Panc1 (cell line): ENCODE measurements around the gene METTL15. TPM values are rescaled to one million over a fixed set of nuclear protein-coding genes. Genes with fewer than 3 reads are reported as not detected.

Experiments used
- ATAC-seq: fragments of 200-7000 bp; cut with Tn5 transposase; 2 replicates; pipeline ENCODE4 v1.9.1; 2020; ENCODE audit warnings: mild to moderate bottlenecking, moderate library complexity
- BruUV-seq: library from RNA; stranded (reverse); fragments of 400-500 nt; replicated peaks from 2 replicates; lab custom pipeline; 2021; lab: Mats Ljungman, UMichigan
- CTCF ChIA-PET: fragments of 300-600 bp; sonication (Branson Sonifier 250); formaldehyde crosslinking; loops from one replicate; lab custom pipeline; 2022; ENCODE audit warnings: antibody characterized with exemption; lab: Charles Lee
- POLR2A ChIA-PET: fragments of 300-600 bp; sonication (Branson Sonifier 250); formaldehyde crosslinking; loops from one replicate; lab custom pipeline; 2022; ENCODE audit warnings: antibody characterized with exemption; lab: Charles Lee
- DNase-seq: peaks from one replicate; pipeline ENCODE4 v3.0.0-alpha.2; 2010; ENCODE audit warnings: low read depth, low spot score
- H3K27ac ChIP-seq: 2 replicates; pipeline ENCODE4 v1.5.1; 2011; ENCODE audit warnings: mild to moderate bottlenecking, low read length, inconsistent platforms
- H3K27me3 ChIP-seq: fragments of 200-500 bp; sonication (Bioruptor generic); 2 replicates; pipeline ENCODE4 v1.6.0; 2014; ENCODE audit warnings: low read length, inconsistent platforms; ENCODE audit not compliant: control insufficient read depth, insufficient read depth
- H3K36me3 ChIP-seq: fragments of 200-500 bp; sonication (Bioruptor generic); 2 replicates; pipeline ENCODE4 v1.5.1; 2014; ENCODE audit warnings: inconsistent platforms, mild to moderate bottlenecking, low read length, moderate library complexity; ENCODE audit not compliant: control insufficient read depth, insufficient read depth
- H3K4me1 ChIP-seq: 2 replicates; pipeline ENCODE4 v1.5.1; 2011; ENCODE audit warnings: inconsistent platforms, mild to moderate bottlenecking, low read length, moderate library complexity; ENCODE audit not compliant: control insufficient read depth, insufficient read depth
- H3K4me3 ChIP-seq, 2 experiments: 2 replicates each; pipeline ENCODE4 v1.5.1; 2011 to 2012; ENCODE audit warnings: low read depth in 2 of 2, low read length in 2 of 2, mild to moderate bottlenecking in 2 of 2, inconsistent platforms in 1 of 2, moderate library complexity in 1 of 2
- H3K9me3 ChIP-seq: fragments of 200-500 bp; sonication (Bioruptor generic); 2 replicates; pipeline ENCODE4 v1.5.1; 2014; ENCODE audit warnings: low read depth, mild to moderate bottlenecking, inconsistent platforms, low read length, moderate library complexity; ENCODE audit not compliant: control insufficient read depth, insufficient read depth
- POLR2AphosphoS5 ChIP-seq: IDR thresholded peaks from 2 replicates; pipeline ENCODE4 v1.6.1; 2012; ENCODE audit warnings: mild to moderate bottlenecking, low read depth, low read length, moderate library complexity
- SIN3A ChIP-seq: IDR thresholded peaks from 2 replicates; pipeline ENCODE4 v1.6.1; 2012; ENCODE audit warnings: low read depth, mild to moderate bottlenecking, low read length, moderate library complexity, borderline replicate concordance; ENCODE audit not compliant: insufficient read depth
- TCF7L2 ChIP-seq: IDR thresholded peaks from 2 replicates; pipeline ENCODE4 v1.6.1; 2011; ENCODE audit warnings: mild to moderate bottlenecking, low read depth, low read length, inconsistent platforms
- in situ Hi-C: cut with HindIII; loops from 2 replicates; pipeline ENCODE4 v1.10.0; 2016; ENCODE audit warnings: low sequenced_read_pairs, low pct_unique_long_range_greater_than_20kb
- intact Hi-C: fragments of 100-400 bp; cut with micrococcal nuclease; formaldehyde crosslinking; loops from one replicate; pipeline ENCODE4 v1.10.0; 2022; ENCODE audit not compliant: unreplicated experiment
- total RNA-seq: library from RNA; stranded (reverse); gene quantifications from one replicate; pipeline ENCODE4 v1.2.1, GENCODE V29; 2021; ENCODE audit not compliant: unreplicated experiment
- TF ChIP-seq, protein P1 (sequence below), 2 experiments: IDR thresholded peaks; 2 replicates each; pipeline ENCODE4 v1.6.1; 2011 to 2012; ENCODE audit warnings: low read depth in 2 of 2, control low read depth in 1 of 2, low read length in 1 of 2, mild to moderate bottlenecking in 1 of 2, moderate library complexity in 1 of 2; ENCODE audit not compliant: insufficient read depth in 1 of 2
- TF ChIP-seq, protein P2 (sequence below): fragments of 450-650 bp; IDR thresholded peaks from 2 replicates; pipeline ENCODE4 v1.5.1; 2017; ENCODE audit warnings: mild to moderate bottlenecking

METTL15 gene
- total RNA-seq, 1 experiment from 2014 or later: 11.4 TPM

DNA sequence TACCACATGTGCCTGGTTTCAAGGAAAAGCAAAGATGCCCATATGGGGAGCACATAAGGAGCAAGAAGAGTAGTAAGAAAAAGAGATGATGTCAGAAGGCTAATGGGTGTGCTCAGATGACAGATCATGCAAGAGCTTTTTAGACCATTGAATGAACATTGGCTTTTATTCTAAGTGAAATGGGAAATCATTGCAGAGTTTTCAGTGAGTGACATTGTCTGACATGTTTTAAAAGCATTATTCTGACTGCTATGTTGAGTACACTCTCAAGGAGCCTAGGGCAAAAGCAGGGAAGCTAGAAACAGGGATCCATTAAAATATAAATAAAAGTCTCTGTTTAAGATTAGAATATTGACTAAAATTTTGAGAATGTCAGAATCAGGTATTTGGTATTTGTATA is 133.6 kb downstream of the METTL15 start:
- H3K4me3 ChIP-seq: no peak overlapping the region

DNA sequence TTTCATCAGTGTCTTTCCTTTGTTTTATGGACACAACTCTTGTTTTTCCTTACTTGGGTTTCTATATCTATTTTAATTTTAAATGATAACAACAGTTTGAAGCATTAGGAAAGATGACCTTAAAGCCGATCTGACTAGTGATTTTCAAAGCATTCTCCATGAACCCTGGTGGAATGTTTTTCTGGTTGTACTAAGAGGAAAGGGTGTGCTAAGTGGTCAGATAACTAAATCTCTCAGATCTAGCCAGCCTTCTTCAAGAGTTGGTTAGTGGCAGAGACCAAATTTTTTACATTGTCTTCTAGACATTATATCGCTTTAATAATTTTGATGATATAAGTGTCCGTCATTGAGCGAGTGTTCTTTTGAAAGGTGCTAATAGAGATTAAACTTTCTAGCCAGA is 134.4 kb downstream of the METTL15 start:
- Histone ChIP-seq H3K27ac (no peak overlapping the region), H3K4me1 (no peaks in the 10 kb centered on the region), H3K27me3 (no peaks in the 10 kb centered on the region), H3K36me3 (no peaks in the 10 kb centered on the region; the same call in 1 of the 2 replicates), H3K9me3 (no peaks in the 10 kb centered on the region), H3K4me3 (no peak overlapping the region)
- CTCF ChIA-PET: no interaction called here
- BruUV-seq: no TSS peak
- no peak for DNase-seq
- POLR2A ChIA-PET: no interaction called here
- no peak for ATAC-seq
- intact Hi-C loops: no loop called here
- TF ChIP-seq POLR2AphosphoS5: no peak
- TF ChIP-seq SIN3A: no peak
- no peak for TF ChIP-seq TCF7L2
- TF ChIP-seq, protein P1, sequence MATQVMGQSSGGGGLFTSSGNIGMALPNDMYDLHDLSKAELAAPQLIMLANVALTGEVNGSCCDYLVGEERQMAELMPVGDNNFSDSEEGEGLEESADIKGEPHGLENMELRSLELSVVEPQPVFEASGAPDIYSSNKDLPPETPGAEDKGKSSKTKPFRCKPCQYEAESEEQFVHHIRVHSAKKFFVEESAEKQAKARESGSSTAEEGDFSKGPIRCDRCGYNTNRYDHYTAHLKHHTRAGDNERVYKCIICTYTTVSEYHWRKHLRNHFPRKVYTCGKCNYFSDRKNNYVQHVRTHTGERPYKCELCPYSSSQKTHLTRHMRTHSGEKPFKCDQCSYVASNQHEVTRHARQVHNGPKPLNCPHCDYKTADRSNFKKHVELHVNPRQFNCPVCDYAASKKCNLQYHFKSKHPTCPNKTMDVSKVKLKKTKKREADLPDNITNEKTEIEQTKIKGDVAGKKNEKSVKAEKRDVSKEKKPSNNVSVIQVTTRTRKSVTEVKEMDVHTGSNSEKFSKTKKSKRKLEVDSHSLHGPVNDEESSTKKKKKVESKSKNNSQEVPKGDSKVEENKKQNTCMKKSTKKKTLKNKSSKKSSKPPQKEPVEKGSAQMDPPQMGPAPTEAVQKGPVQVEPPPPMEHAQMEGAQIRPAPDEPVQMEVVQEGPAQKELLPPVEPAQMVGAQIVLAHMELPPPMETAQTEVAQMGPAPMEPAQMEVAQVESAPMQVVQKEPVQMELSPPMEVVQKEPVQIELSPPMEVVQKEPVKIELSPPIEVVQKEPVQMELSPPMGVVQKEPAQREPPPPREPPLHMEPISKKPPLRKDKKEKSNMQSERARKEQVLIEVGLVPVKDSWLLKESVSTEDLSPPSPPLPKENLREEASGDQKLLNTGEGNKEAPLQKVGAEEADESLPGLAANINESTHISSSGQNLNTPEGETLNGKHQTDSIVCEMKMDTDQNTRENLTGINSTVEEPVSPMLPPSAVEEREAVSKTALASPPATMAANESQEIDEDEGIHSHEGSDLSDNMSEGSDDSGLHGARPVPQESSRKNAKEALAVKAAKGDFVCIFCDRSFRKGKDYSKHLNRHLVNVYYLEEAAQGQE (IDR thresholded peaks at IDR 0.05; ENCODE audit: insufficient read depth in 1 of 2, low read depth in 2 of 2, low read length in 1 of 2): no peak
- TF ChIP-seq, protein P2, sequence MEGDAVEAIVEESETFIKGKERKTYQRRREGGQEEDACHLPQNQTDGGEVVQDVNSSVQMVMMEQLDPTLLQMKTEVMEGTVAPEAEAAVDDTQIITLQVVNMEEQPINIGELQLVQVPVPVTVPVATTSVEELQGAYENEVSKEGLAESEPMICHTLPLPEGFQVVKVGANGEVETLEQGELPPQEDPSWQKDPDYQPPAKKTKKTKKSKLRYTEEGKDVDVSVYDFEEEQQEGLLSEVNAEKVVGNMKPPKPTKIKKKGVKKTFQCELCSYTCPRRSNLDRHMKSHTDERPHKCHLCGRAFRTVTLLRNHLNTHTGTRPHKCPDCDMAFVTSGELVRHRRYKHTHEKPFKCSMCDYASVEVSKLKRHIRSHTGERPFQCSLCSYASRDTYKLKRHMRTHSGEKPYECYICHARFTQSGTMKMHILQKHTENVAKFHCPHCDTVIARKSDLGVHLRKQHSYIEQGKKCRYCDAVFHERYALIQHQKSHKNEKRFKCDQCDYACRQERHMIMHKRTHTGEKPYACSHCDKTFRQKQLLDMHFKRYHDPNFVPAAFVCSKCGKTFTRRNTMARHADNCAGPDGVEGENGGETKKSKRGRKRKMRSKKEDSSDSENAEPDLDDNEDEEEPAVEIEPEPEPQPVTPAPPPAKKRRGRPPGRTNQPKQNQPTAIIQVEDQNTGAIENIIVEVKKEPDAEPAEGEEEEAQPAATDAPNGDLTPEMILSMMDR: no peak
- in situ Hi-C loops: no loop called here

More for the DNA sequence above, 133.6 kb downstream of the METTL15 start:
- no peak overlapping the region for H3K27ac ChIP-seq
- TF ChIP-seq, protein P1 (IDR thresholded peaks at IDR 0.05; ENCODE audit: insufficient read depth in 1 of 2, low read depth in 2 of 2, low read length in 1 of 2): no peak
- no peak for TF ChIP-seq TCF7L2
- TF ChIP-seq SIN3A: no peak
- TF ChIP-seq POLR2AphosphoS5: no peak
- TF ChIP-seq, protein P2: no peak
- ChIA-PET CTCF (no interaction called here), POLR2A (no interaction called here)
- no peaks in the 10 kb centered on the region for H3K9me3 ChIP-seq
- BruUV-seq: no TSS peak
- H3K4me1 ChIP-seq: no peaks in the 10 kb centered on the region
- in situ Hi-C loops (no loop called here), intact Hi-C loops (no loop called here)
- ATAC-seq (no peak), DNase-seq (no peak)
- H3K36me3 ChIP-seq: no peaks in the 10 kb centered on the region; the same call in 1 of the 2 replicates
- no peaks in the 10 kb centered on the region for H3K27me3 ChIP-seq
